GM12878 (cell line): ENCODE results near the gene NOS1. TPM values are rescaled to one million over a fixed set of nuclear protein-coding genes. Genes with fewer than 3 reads are reported as not detected.
A peak's percentile ranks its signal among the peaks of the same experiment; 100 is the strongest.

ENCODE experiments used
- ATAC-seq: fragments of 200-7000 bp; cut with Tn5 transposase; 3 replicates; pipeline ENCODE4 v1.9.1; 2020; ENCODE audit warnings: mild to moderate bottlenecking, moderate library complexity
- BruUV-seq: library from RNA; stranded (reverse); fragments of 400-500 nt; replicated peaks from 2 replicates; lab custom pipeline; 2021; lab: Mats Ljungman, UMichigan
- CTCF ChIA-PET: fragments of 300-600 bp; sonication (Branson Sonifier 250); formaldehyde crosslinking; extraction: SDS; loops from one replicate; lab custom pipeline; 2021; ENCODE audit warnings: inconsistent platforms; lab: Yijun Ruan, JAX
- POLR2A ChIA-PET: fragments of 350-600 bp; formaldehyde crosslinking; extraction: SDS; loops from one replicate; lab custom pipeline; 2021; ENCODE audit warnings: inconsistent platforms; lab: Charles Lee
- RAD21 ChIA-PET: fragments of 300-600 bp; sonication (Branson Sonifier 250); formaldehyde crosslinking; loops from one replicate; lab custom pipeline; 2023; ENCODE audit warnings: antibody characterized with exemption; ENCODE audit not compliant: unreplicated experiment; lab: Charles Lee
- SMC1A ChIA-PET: fragments of 300-600 bp; sonication (Branson Sonifier 250); formaldehyde crosslinking; loops from one replicate; lab custom pipeline; 2023; ENCODE audit not compliant: unreplicated experiment, uncharacterized antibody; lab: Charles Lee
- DNase-seq: peaks from one replicate; pipeline ENCODE4 v3.0.0-alpha.2; 2011; ENCODE audit warnings: low read depth, low spot score
- FAIRE-seq: peaks from 3 replicates; lab custom pipeline; 2011; peaks lifted over from hg19 to GRCh38; lab: Jason Lieb, UNC
- H2AFZ ChIP-seq: 2 replicates; pipeline ENCODE4 v1.6.0; 2011; ENCODE audit warnings: low read depth, low read length, control low read depth; ENCODE audit not compliant: control insufficient read depth
- H3K27ac ChIP-seq: 2 replicates; pipeline ENCODE4 v1.5.1; 2011; ENCODE audit warnings: control low read depth; ENCODE audit not compliant: control insufficient read depth, insufficient read depth
- H3K27me3 ChIP-seq, 2 experiments: replicated peaks in 1 of 2; 2 replicates each; pipeline versions ENCODE4 v1.6.0 to v1.6.1; 2011; ENCODE audit warnings: low read length in 1 of 2; ENCODE audit not compliant: control insufficient read depth in 2 of 2, insufficient read depth in 2 of 2
- H3K36me3 ChIP-seq, 2 experiments: 2 replicates each; pipeline ENCODE4 v1.5.1; 2011; ENCODE audit warnings: low read length in 1 of 2; ENCODE audit not compliant: control insufficient read depth in 2 of 2, insufficient read depth in 2 of 2
- H3K4me1 ChIP-seq: 2 replicates; pipeline ENCODE4 v1.6.1; 2011; ENCODE audit warnings: mild to moderate bottlenecking, low read length, moderate library complexity, mixed read lengths; ENCODE audit not compliant: control insufficient read depth, insufficient read depth
- H3K4me2 ChIP-seq: 2 replicates; pipeline ENCODE4 v1.6.0; 2011; ENCODE audit warnings: control low read depth; ENCODE audit not compliant: control insufficient read depth, insufficient read depth
- H3K4me3 ChIP-seq: fragments of 200-600 bp; sonication (generic); 2 replicates; pipeline ENCODE4 v1.5.1; 2016
- H3K79me2 ChIP-seq: 2 replicates; pipeline ENCODE4 v1.6.0; 2011; ENCODE audit warnings: low read length; ENCODE audit not compliant: control insufficient read depth, insufficient read depth
- H3K9ac ChIP-seq: 2 replicates; pipeline ENCODE4 v1.8.0; 2011; ENCODE audit warnings: low read length, control low read depth, mixed read lengths; ENCODE audit not compliant: control insufficient read depth, insufficient read depth
- H3K9me3 ChIP-seq: replicated peaks from 3 replicates; pipeline ENCODE4 v1.5.1; 2011; ENCODE audit warnings: mild to moderate bottlenecking, low read length; ENCODE audit not compliant: control insufficient read depth, insufficient read depth
- H4K20me1 ChIP-seq: 2 replicates; pipeline ENCODE4 v1.6.0; 2011; ENCODE audit not compliant: control insufficient read depth, insufficient read depth
- BCL3 ChIP-seq: IDR thresholded peaks from 2 replicates; pipeline ENCODE4 v1.6.1; 2011; ENCODE audit warnings: borderline replicate concordance, low read depth, mild to moderate bottlenecking, moderate library complexity, low read length; ENCODE audit not compliant: insufficient read depth, poor library complexity, severe bottlenecking
- CBX3 ChIP-seq: fragments of 200-600 bp; sonication (generic); IDR thresholded peaks from 2 replicates; pipeline ENCODE4 v1.6.1; 2016; ENCODE audit warnings: low read depth, borderline replicate concordance
- CHD1 ChIP-seq: IDR thresholded peaks from 2 replicates; pipeline ENCODE4 v1.6.1; 2012; ENCODE audit warnings: low read depth, low read length, improper control_type of control experiment
- JUND ChIP-seq: IDR thresholded peaks from 2 replicates; pipeline ENCODE4 v1.6.1; 2012; ENCODE audit warnings: low read depth, mild to moderate bottlenecking, low read length, improper control_type of control experiment, moderate library complexity
- SMC3 ChIP-seq: IDR thresholded peaks from 2 replicates; pipeline ENCODE4 v1.6.1; 2011; ENCODE audit warnings: low read length, improper control_type of control experiment, borderline replicate concordance
- SPI1 ChIP-seq: IDR thresholded peaks from 2 replicates; pipeline ENCODE4 v1.6.1; 2011; ENCODE audit warnings: low read depth, mild to moderate bottlenecking, low read length, moderate library complexity, borderline replicate concordance; ENCODE audit not compliant: insufficient read depth
- TCF7 ChIP-seq: IDR thresholded peaks from 2 replicates; pipeline ENCODE4 v1.6.1; 2014; ENCODE audit warnings: antibody characterized with exemption, borderline replicate concordance
- WGBS: methylation state at CpG from one replicate; pipeline ENCODE4 v1.1.6; 2016; ENCODE audit warnings: low lambda C conversion rate; ENCODE audit not compliant: insufficient replicate concordance, insufficient coverage; ENCODE audit errors: missing lambda C conversion rate; 5-methylcytosine and 5-hydroxymethylcytosine counted together
- in situ Hi-C: fragments of 300-500 bp; cut with MboI; formaldehyde crosslinking; loops from 9 replicates; pipeline ENCODE4 v1.14.3; 2018; ENCODE audit warnings: mixed read lengths
- intact Hi-C: fragments of 100-400 bp; cut with micrococcal nuclease; formaldehyde crosslinking; loops from one replicate; pipeline ENCODE4 v1.14.2; 2022; ENCODE audit not compliant: unreplicated experiment
- polyA plus RNA-seq, 11 experiments: library from polyadenylated mRNA; depleted of rRNA in 4 of 11; unstranded in 6 of 11; stranded (reverse) in 5 of 11; fragments of >200 nt; fragmentation: Nextera tagmentation in 4 of 11; fragmentation: Illumina TruSeq in 1 of 11; extraction: Ambion mirVana in 4 of 11; extraction: Trizol in 1 of 11; gene quantifications; 1 replicate in 1 of 11; 2 replicates in 10 of 11; pipeline versions ENCODE4 v1.2.1 to v1.2.3, GENCODE V29; 2011 to 2016; ENCODE audit warnings: inconsistent platforms in 2 of 11, missing spikeins in 2 of 11, low read depth in 1 of 11
- total RNA-seq, 4 experiments: library from RNA; depleted of rRNA in 3 of 4; stranded (reverse); fragments of >200 nt in 3 of 4; fragmentation: Illumina TruSeq in 1 of 4; extraction: Trizol in 1 of 4; gene quantifications; 2 replicates each; pipeline versions ENCODE4 v1.2.1 to v1.2.3, GENCODE V29; 2013 to 2021
- TF ChIP-seq, protein P1 (sequence below): fragments of 450-650 bp; IDR thresholded peaks from 2 replicates; pipeline ENCODE4 v1.6.1; 2016; ENCODE audit warnings: mild to moderate bottlenecking, moderate library complexity, borderline replicate concordance

The NOS1 gene
- total and polyA plus RNA-seq, 10 of the 15 experiments (the other 5 are each of a cell fraction or from before 2014, with no cell fraction given), result under 0.01 to 0.04 (median 0.01) TPM; not detected in 7

DNA sequence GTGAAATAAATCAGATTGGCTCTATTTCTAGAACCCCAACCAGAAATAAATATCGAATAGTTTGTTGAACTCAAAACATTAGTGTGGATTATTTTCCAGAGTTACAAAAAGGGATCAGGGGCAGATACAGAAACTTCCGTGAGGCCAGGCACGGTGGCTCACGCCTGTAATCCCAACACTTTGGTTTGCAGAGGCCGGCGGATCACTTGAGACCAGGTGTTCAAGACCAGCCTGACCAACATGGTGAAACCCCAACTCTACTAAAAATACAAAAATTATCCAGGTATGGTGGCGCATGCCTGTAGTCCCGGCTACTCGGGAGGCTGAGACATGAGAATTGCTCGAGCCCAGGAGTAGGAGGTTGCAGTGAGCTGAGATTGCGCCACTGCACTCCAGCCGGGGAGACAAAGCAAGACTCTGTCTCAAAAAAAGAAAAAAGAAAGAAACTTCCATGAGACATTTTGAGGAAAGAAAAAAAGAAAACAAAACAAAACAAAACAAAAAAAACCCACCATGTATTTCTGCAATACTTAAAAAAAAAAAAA is 173.2 kb downstream of the NOS1 start:
- WGBS, result 98% methylated on average over 12 of the region's 12 CpGs
- Histone ChIP-seq H3K9ac (no peak overlapping the region), H3K9me3 (no peaks in the 10 kb centered on the region; the same call in 2 of the 3 replicates), H3K4me2 (no peak overlapping the region), H3K79me2 (peaks cover 18% of the 10 kb centered on the region), H3K4me3 (no peak overlapping the region), H3K4me1 (no peaks in the 10 kb centered on the region; the same call in 1 of the 2 replicates), H3K36me3 (peaks cover 0 to 5% of the 10 kb centered on the region in 2 experiments; a peak in 1 of 4 replicates), H2AFZ (no peak overlapping the region), H4K20me1 (no peaks in the 10 kb centered on the region), H3K27ac (no peak overlapping the region), H3K27me3 (no peaks in the 10 kb centered on the region)
- ChIA-PET SMC1A (no interaction called here), POLR2A (interaction anchor here (0.7 kb wide), 1 partner anchor 15 kb away, joined by 3 read pairs; no protein-coding TSS in a partner anchor), RAD21 (no interaction called here), CTCF (no interaction called here)
- intact Hi-C loops, result no loop called here
- no peak for FAIRE-seq
- in situ Hi-C loops, result loop anchor here (25.0 kb wide), 1 partner anchor 1199 kb away; the partner anchor contains the start of gene SUDS3
- TSS peak; percentile 69 for BruUV-seq
- TF ChIP-seq BCL3, result no peak
- no peak for TF ChIP-seq TCF7
- TF ChIP-seq SMC3, result no peak
- TF ChIP-seq CBX3, result no peak
- no peak for TF ChIP-seq SPI1
- TF ChIP-seq JUND, result no peak
- TF ChIP-seq, protein P1, sequence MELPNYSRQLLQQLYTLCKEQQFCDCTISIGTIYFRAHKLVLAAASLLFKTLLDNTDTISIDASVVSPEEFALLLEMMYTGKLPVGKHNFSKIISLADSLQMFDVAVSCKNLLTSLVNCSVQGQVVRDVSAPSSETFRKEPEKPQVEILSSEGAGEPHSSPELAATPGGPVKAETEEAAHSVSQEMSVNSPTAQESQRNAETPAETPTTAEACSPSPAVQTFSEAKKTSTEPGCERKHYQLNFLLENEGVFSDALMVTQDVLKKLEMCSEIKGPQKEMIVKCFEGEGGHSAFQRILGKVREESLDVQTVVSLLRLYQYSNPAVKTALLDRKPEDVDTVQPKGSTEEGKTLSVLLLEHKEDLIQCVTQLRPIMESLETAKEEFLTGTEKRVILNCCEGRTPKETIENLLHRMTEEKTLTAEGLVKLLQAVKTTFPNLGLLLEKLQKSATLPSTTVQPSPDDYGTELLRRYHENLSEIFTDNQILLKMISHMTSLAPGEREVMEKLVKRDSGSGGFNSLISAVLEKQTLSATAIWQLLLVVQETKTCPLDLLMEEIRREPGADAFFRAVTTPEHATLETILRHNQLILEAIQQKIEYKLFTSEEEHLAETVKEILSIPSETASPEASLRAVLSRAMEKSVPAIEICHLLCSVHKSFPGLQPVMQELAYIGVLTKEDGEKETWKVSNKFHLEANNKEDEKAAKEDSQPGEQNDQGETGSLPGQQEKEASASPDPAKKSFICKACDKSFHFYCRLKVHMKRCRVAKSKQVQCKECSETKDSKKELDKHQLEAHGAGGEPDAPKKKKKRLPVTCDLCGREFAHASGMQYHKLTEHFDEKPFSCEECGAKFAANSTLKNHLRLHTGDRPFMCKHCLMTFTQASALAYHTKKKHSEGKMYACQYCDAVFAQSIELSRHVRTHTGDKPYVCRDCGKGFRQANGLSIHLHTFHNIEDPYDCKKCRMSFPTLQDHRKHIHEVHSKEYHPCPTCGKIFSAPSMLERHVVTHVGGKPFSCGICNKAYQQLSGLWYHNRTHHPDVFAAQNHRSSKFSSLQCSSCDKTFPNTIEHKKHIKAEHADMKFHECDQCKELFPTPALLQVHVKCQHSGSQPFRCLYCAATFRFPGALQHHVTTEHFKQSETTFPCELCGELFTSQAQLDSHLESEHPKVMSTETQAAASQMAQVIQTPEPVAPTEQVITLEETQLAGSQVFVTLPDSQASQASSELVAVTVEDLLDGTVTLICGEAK, result no peak
- no peak for TF ChIP-seq CHD1
- ATAC-seq, result no peak
- DNase-seq, result no peak
